Stimulated activated CD8-positive, alpha-beta memory T cell treated with anti-CD3 and anti-CD28 coated beads, Interleukin-12 subunit alpha, Interleukin-12 subunit beta, amount 100 ng/mL, for 24 hours (primary cell): ENCODE measurements around the gene MYO16.

Source experiments
- DNase-seq: peaks from one replicate; pipeline ENCODE4 v3.0.0-alpha.2; 2020; ENCODE audit errors: extremely low read depth

The MYO16 gene

DNA sequence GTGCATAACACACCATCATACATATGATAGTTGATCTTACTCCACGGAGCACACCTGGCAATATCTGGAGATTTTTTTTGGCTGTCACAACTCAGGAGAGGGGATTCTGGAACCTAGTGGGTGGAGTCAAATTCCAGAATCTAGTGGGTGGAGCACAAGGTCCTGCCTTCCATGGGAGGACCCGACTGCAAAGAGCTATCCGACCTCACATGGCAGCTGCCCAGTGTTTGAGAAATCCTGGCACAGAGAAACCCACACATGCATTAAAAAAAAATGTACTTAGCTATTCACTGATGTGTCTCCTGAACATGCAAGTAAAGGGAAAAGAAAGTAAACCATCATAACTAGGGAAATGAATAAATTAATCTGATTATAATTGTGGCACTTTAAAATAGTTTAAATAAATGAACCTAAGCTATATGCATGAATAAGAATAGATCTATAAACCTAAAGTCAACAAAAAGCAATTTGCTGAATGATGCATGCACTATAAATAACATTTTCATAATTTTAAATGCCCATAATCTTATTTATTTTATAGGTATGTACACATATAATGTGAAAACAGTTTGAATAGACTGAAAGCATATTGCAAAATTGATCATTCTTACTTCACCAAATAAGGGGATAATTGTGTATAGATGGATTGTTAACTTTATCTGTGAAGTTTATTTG lies 300.3 kb downstream of the MYO16 start:
- no peak for DNase-seq

DNA sequence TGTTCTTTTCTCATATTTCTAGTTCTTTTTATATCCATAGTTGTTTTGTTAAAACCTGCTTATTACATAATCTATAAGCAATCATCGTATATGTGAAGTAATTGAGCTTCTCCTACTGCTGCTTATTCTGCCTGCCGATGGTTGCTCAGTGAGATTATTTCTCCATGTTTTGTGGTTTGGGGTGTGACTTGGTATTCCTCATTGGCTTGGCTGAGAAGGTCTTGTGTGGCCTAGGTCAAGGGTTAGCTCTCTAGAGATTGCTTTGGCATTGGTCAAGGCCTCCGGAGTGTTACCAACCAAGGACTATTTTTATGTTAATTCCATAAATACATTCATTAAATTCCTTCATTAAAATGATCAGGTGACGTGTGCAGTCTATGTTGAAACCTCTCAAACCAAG lies 302.8 kb downstream of the MYO16 start:
- DNase-seq = no peak

DNA sequence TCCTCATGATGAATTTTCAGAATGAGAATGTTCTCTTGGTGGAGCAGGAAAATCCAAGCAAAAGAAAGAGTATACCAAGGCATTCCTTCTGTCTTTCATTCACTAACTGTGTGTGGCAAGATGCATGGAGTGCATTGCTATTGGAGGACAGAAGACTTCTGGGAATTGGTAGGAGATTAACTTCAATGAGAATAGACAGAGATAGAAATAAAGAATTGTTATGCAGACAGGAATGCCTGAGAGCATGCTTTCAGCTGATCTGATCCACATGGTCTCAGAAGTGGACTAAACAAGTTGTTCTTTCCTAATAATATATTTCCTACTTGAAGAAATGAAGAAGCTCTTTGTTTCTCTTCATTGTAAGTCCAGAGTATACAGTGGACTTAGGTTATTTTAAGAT lies 303.6 kb downstream of the MYO16 start:
- no peak for DNase-seq

DNA sequence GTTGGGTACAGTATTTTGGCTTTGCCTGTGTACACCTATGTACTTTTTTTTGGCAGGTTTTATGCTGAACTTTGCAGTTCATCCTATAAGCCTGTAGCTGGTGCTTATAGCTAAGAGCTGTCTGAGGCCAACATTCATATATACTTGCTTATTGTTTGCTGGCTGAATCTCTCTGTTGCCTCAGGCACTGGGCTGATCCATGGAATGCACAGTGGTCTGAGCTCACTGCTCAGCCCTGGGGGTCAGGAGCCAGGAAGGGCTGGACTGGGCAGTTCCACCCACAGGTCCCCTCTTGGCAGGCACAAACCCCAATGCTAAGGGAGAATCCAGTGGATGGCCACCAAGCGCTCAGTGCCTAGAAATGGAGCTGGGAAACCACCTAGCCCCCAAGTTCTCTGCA lies 308.7 kb downstream of the MYO16 start:
- no peak for DNase-seq

DNA sequence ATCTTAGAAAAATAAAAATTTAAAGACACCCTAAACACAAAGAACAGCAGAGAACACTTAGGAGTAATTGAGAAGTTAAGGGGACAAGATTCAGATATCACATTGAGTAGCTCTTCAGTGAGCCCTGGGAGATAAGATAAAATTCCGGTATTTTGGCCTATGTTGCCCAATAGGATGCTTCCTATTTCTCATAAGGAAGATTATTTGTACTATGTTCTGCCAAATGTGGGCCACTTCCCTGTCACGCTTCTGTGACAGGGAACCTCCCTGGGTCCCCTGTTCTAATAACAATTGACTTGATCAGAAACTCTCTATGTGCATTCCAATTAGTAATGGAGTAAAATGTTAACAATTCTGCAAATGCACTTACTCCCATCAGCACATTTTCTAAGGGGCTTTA lies 310.7 kb downstream of the MYO16 start:
- no peak for DNase-seq

DNA sequence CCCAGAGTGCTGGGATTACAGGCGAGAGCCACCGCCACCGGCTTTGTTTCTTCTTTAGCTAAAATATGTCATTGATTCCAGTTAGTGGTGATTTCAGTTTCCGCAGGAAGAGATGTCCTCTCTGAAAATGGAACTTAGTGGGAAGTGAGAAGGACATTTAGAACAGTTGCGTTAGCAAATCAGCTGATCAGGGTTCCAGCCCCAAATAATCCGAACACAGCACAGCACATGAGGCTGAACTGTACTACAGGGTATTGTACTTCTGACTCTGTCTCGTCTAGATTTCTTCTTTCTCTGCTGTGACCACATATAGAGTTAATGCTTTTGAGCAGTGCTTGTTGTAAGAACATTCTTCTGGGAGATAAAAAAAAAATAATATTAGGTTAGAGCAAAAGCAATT lies 314.4 kb downstream of the MYO16 start:
- no peak for DNase-seq

DNA sequence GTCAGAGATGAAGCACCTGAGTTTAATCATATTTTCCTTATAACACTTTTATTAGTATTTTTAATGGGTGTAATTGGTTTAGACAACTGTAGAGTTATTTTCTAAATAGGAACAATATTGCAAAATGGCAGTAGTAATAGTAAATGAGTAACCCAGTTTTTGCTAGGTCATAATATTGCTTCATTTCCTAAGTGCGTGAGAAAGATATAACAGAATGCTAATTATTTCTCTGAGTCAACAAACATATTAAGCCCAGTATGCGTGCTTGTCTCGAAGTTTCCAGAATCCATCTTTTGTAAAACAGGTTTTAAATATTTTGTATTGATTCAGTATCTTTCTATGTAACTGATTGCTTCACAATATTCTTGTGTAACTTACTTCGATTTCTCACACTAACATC lies 315.3 kb downstream of the MYO16 start:
- no peak for DNase-seq

DNA sequence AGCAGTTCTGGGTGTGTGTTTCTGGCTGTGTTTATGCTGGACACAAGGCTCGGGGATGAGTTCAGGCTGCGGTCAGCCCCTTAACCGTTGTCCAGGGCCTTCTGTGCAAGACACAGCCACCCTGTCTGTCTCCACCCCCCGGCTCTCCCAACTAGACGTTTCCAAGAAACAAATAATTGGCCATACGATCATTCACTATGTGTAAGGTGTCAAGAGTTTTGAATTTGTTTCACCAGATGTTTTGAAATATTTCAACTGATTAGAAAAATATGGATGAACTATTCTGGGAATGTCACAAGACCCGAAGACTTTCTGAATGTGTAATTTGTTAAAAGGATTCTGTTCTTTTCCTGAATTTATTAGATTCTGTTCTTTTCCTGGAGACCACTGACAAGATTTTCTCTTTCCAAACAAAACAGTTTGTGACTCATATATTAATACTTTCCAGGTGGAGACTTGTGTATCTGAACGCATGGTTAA lies 318.2 kb downstream of the MYO16 start:
- DNase-seq = no peak

DNA sequence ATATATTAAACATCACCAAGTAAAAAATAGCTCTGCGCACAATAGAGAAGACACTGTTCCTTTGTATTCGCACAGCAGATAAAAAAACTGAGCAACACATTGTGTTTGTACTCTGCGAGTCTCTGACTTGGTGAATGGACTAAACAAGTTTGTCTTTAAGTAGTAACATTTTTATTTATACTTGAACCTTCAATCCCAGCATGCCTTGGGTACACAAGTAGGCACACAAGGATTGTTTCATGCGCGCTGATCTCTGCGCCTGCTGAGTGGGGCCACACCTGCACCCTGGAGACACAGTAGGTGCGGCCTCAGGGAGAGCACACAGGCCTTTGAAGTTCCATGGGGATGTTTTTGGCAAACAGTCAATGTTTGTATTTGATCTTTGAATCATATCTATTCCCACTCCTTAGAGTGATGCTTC lies 318.9 kb downstream of the MYO16 start:
- no peak for DNase-seq

DNA sequence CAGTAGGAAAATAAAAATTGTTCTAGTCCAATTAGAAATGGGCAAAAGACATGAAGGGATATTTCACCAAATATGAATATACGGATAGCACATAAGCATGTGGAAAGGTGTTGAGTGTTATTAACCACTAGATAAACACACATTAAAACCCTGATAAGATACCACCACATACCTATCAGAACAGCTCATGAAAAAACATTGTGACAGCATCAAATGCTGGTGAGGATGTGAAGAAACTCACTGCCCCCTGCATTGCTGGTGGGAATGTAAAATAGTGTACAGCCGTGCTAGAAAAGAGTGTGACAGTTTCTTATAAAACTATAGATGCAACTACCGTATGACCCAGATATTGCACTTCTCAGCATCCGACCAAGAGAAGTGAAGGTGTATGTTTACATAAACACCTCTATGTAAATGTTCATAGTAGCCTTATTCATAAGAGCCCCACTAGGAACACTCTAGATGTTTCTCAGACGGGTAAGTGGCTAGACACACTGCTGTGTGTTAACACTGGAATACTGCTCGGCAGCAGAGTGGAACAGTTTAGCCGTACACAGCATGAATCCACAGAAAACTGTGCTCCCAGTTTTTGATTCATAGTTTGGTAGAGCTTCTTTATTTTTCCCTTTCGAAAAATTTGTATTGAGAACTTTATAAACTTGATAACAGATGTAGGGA lies 321.1 kb downstream of the MYO16 start:
- DNase-seq = no peak

DNA sequence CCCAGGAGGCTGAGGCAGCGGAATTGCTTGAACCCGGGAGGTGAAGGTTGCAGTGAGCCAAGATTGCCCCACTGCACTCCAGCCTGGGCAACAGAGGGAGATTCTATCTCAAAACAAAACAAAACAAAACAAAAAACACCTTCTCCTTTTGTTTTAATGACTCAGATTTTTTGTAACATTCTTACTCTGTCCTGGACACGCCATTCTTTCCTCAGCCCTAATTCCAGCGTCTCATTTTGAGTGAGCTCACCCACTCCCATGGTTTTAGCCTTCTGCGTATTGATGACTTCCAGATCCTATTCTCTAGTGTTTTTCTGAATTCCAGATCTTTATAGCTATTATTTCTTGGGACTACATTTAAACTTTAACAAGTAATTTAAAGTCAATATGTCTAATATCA lies 326.3 kb downstream of the MYO16 start:
- no peak for DNase-seq

DNA sequence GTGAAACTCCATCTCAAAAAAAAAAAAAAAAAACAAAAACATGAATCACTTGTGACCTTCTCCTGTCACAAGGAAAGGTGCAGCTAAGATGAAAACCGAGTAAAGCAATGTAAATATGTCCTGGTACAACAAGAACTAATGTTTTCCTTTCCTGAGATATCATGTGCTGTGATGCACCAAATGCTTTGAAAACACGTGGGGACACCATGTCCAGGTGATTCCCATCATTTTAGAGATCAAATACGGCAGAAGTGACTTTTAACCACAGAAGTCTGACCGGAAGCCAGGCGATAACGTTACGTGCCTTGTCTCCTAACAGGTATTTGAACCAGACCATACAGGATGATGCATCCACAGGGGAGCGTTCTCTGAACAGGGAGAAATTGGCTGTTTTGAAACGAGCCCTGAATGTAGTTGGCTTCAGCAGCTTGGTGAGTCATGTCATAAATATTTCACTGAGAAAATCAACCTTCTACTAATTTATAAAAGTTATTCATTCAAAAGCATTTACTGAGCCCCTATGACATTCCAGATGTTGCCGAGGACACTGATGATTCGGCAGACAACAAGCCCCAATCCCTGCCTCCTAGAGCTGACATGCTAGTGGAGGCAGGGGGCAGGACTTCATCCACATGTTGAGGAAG lies 328.1 kb downstream of the MYO16 start:
- DNase-seq = no peak

DNA sequence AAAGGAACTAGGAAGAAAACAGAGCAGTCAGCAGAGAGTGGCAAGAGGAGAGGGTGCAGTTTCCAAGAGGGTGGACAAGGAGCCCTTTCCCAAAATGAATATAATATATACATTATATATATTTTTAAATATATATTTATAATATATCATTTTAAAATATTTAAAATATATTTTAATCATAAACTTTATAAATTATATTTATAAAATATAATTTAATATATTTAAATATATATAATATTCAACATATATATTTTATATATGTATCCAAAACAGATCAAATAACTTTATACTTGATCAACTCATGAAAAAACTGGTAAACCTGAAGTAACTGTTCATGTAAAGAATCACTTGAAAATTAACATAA lies 328.6 kb downstream of the MYO16 start:
- DNase-seq = no peak

DNA sequence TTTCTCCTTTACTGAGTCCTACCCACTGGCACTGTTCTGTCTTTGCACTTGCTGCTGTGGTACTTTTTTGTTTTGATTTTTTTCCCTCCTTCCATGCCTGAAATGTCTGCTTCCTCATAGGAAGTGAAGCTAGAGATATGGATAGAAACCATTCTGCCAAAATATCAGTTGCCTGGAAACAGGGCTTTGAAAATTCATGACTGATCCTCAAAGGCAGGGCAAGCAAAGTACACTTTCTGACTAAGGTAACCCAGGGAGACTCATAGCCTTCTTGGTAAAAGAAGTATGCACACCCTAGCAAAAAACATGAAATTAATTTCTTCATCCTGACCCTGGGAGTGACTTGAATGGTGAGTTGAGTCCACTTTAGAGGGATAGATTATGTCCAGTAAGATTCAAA lies 329.8 kb downstream of the MYO16 start:
- no peak for DNase-seq

DNA sequence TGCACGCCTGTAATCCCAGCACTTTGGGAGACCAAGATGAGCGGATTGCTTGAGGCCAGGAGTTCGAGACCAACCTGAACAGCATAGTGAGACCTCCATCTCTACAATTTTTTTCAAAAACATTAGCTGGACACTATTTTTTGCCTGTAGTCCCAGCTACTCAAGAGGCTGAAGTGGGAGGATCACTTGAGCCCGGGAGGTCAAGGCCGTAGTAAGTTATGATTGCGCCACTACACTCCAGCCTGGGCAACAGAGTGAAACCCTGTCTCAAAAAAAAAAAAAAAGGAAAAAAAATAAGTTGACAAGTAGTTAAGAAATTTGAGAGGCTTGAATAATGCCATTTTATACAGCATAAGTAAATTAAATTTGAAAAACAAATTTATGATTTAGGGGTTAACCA lies 330.6 kb downstream of the MYO16 start:
- no peak for DNase-seq

DNA sequence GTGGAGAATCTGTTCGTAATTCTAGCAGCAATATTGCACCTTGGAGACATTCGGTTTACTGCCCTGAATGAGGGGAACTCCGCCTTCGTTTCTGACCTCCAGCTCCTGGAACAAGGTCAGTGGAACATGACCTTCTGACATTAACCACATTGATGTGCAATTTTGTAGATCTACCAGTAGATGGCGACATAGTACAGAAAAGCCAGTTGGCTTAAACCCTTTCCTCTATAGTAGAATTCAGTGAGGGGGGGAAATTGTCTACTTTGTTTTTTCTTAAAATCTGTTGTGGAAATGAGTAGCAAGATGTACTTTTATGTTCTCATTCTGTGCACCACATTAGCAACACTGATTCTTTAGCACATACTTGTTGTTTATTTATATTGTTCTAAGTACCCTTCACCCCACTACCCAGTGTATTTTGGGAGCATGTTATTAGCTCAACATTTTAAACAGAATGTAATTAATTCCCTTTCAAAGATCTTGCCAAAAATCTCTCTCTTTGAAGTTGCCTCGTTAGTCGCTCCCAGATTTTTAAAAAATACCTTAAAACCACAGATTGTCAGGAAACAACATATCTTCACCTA lies 332.2 kb downstream of the MYO16 start:
- DNase-seq = no peak

DNA sequence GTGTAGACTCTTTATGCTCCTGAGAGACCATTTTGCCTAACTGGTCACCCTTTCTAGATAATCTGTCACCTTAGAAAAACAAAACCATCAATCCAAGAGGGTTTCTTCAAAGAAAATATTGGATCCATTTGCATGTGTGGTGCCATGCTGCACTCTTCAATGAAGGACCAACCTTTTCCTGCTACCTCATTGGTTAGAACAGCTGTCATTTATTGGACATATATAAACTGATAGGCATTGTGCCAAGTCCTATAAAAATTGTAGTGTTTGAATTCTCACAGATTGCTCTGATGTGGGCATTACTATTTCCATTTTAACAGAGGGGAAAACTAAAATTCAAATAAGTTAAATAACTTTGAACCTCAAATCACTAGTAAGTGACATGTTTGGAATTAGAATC lies 333.2 kb downstream of the MYO16 start:
- no peak for DNase-seq

DNA sequence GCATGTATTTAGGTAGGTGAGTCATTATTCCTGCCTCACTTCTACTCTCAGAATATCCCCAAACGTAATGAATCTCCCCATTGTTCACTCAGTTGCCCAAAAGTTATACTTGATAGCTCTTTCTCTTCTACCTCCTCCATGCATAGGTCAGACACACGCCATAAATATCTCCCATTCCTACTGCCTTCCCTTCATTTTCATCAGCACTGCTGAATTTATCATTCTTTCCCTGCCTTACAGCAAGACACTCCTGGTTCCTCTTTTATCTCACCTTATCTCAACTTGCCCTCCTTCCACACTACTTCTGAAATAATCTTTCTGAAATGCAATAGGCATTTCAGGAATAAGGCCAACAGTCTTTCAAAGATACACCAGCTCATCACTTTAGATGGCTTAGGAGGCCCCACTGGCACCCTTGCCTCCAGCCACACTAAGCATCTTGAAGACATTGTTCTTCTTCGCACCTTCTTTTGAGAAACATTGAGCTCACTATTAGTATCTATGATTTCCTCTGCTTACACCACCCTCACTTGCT lies 333.9 kb downstream of the MYO16 start:
- DNase-seq = no peak

DNA sequence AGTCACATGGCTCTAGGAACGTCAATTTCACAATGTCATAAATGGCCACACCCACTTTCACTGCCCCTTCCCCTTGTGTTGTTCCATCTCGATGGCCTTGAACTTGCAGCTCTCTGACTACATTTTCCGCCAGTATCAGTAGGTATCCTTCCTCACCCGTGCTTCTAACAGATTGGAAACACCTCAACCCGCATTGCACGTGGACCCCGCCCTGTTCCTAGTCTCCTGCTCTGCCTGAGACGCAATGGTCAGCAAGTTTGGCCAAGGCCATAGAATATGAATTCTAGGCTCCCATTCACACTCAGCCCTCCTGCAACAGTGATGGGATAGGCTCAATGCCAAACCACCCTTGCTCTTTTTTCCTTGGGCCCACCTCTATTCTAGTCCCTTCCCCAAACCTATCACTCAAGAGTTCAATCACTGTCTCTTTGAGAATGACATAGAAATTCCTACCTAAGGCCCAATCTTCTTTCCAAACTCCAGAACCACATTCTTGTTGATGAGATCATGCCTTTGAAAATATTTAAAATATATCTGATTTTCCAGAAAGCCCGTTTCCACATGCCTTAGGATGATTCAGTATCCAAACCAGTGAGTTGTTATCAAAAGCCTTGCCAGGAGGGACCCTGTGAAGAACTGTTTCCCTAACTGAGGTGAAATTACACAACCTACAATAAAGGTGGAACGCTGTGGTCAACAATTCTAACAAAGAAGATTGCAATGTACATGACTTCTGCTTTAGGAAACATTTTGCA lies 334.6 kb downstream of the MYO16 start:
- no peak for DNase-seq

DNA sequence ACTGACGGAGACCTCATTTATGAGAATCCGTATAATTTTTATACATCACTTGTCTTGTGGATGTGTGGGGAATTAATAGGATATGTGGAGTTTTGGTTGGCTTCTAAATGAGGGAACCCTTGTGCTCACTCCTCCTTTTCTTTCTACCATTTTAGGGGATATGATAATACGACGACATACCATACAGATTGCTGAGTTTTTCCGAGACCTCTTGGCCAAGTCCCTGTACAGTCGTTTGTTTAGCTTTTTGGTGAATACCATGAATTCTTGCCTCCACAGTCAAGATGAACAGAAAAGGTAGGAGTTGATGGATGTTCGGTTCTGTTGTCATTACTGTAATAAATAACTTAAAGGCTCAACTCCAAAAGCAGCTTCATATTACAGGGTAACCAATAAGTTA lies 335.2 kb downstream of the MYO16 start:
- DNase-seq = no peak

DNA sequence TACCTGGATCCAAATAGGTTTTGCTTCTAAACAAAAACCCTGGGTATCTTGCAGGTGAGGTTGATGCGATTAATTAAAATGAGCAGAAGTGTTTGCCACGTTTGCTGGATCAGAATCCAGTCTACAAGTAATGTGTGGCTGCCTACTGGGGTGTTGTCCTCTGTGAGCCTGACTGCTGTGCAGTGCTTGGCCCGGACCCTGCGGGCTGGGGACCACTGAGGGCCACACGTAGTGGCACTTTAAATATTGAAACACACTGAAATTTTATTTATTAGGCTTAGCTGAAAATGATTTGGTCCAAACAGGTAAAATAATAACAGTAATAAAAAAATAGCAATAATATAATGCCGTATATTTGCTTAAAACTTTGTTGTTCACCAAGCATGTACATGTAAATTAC lies 338.0 kb downstream of the MYO16 start:
- DNase-seq = no peak

DNA sequence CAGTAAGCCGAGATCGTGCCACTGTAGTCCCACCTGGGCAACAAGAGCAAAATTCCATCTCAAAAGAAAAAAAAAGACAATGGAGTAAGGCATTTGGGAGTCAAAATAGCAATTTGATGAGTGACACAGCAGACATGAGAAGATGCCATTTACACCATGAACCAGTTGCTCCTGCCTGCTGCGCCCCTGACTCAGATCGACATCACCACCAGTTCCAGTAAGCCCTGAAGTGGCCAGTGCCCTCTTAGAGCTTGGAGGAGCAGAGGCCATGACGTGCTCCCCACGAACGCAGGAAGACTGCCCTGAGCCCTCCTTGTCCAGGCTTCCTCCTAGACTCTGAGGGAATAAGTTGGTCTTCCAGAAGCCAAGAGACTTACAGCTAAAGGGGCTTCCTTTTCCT lies 339.2 kb downstream of the MYO16 start:
- DNase-seq = no peak
